Measurements from ENCODE around the gene DCN. TPM values are rescaled to one million over a fixed set of nuclear protein-coding genes. Genes with fewer than 3 reads are reported as not detected.
A peak's percentile ranks its signal among the peaks of the same experiment; 100 is the strongest.

DCN gene
- total RNA-seq, 2 donors from 2014 or later, result 301 to 314 TPM

DNA sequence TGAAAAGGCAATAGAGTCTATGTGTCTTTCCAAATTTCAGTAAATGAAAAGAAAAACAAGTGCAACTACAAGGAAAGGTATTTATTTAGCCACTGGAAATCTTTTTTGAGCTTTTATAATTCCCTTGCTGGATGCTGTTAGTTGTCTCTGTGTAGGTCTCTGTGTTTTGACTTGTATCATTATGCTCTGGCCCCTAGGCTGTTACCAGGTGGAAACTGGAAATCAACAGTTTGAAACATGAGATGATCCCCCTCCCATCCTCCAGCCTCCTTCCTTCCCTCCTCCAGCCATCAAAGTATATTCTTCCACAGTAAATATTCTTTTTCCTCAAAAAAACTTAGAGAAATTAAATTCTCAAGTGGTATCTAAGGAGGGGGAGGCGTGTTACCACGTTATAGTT lies 934 bp upstream of the DCN start:
- Histone ChIP-seq H3K4me1 (no peaks in the 10 kb centered on the region), H3K27ac (no peak overlapping the region), H3K4me3 (no peak overlapping the region), H3K36me3 (replicated peaks in 1 of 2; ENCODE audit: insufficient read depth in 1 of 2, low read depth in 2 of 2) (no peaks in the 10 kb centered on the region), H3K27me3 (no peaks in the 10 kb centered on the region), H3K9me3 (no peaks in the 10 kb centered on the region)
- no peak for TF ChIP-seq POLR2A (IDR thresholded peaks at IDR 0.05)
- TF ChIP-seq, protein P1, sequence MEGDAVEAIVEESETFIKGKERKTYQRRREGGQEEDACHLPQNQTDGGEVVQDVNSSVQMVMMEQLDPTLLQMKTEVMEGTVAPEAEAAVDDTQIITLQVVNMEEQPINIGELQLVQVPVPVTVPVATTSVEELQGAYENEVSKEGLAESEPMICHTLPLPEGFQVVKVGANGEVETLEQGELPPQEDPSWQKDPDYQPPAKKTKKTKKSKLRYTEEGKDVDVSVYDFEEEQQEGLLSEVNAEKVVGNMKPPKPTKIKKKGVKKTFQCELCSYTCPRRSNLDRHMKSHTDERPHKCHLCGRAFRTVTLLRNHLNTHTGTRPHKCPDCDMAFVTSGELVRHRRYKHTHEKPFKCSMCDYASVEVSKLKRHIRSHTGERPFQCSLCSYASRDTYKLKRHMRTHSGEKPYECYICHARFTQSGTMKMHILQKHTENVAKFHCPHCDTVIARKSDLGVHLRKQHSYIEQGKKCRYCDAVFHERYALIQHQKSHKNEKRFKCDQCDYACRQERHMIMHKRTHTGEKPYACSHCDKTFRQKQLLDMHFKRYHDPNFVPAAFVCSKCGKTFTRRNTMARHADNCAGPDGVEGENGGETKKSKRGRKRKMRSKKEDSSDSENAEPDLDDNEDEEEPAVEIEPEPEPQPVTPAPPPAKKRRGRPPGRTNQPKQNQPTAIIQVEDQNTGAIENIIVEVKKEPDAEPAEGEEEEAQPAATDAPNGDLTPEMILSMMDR (IDR thresholded peaks at IDR 0.05), result no peak
- WGBS, 2 donors, result 53 to 57% methylated on average over 2 of the region's 2 CpGs
- no peak for DNase-seq
- intact Hi-C loops (cut with DNase I), result no loop called here
- ATAC-seq, result no peak

DNA sequence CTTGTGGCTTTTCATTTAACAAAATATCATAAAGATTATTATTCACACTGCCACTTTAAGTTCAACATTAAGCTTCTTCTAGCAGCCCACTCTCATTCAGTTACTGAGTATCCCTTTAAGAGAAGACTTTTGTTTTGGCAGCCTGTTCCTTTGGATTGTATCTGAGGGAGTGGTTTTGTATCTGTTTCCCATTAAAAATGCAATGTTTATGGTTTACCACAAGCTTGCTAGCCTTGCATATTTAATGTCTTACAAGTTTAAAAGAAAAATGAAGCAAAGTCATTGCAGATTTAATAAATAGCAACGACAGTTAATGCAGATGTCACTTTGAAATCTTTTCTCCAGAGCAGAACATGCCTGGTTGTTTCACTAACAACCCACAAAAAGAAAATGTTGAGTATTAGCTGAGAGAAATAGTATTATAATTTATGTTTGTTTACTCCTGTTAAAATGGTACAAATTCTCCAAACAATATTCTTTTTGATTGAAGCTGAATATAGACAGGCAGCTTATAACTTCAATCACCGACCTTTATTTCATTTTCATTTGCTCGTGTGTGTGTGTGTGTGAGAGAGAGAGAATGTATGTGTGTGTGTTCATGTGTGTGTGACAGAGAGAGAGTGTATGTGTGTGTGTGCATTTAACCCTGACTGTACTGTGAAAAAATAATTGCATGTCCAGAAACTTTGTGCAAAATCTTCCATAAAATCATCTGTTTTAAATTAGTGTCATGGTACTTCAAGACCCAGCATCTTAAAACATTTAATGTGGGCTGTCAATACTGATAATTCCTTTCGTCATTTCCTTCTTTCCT lies 1.8 kb downstream of the DCN start:
- Histone ChIP-seq H3K4me1 (no peaks in the 10 kb centered on the region), H3K9me3 (no peaks in the 10 kb centered on the region), H3K27ac (peak overlapping the region in 1 of 4 donors; percentile 3), H3K4me3 (no peak overlapping the region), H3K27me3 (no peaks in the 10 kb centered on the region), H3K36me3 (replicated peaks in 1 of 2; ENCODE audit: insufficient read depth in 1 of 2, low read depth in 2 of 2) (no peaks in the 10 kb centered on the region)
- no peak for DNase-seq
- 15 to 22% methylated on average over 4 of the region's 4 CpGs for WGBS, 2 donors
- TF ChIP-seq, protein P1 (IDR thresholded peaks at IDR 0.05), result no peak
- no peak for TF ChIP-seq POLR2A (IDR thresholded peaks at IDR 0.05)
- intact Hi-C loops (cut with DNase I), result no loop called here
- no peak for ATAC-seq

DNA sequence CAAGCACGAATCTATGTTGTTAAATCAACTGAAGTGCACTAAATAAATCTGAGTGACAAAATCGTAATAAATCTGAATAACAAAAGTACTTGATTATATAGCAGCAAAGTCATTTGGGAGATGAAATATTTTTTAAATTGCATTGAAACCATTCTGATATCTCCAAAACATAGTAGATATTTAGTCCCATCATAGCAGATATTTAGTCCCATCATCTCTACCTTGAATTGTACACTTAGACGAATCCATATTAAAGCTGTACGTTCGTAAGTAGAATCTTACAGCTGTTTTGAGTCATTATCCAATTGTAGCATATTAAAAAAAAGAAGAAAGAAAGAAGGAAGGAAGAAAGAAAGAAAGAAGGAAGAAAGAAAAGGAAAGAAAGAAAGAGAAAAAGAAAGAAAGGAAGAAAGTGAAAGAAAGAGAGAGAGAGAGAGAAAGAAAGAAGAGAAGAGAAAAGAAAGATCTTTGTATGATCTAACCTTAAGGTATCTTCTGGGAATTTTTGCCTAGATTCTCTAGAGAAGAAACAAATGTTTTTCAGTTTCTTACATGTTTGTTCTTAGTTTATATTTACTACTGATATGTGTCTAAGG lies 2.6 kb downstream of the DCN start:
- no peaks in the 10 kb centered on the region for H3K36me3 ChIP-seq (replicated peaks in 1 of 2; ENCODE audit: insufficient read depth in 1 of 2, low read depth in 2 of 2)
- no peaks in the 10 kb centered on the region for H3K27me3 ChIP-seq
- intact Hi-C loops (cut with DNase I), result loop anchor here (10.0 kb wide), 1 partner anchor 165 kb away; no protein-coding TSS in a partner anchor
- TF ChIP-seq POLR2A (IDR thresholded peaks at IDR 0.05), result no peak
- TF ChIP-seq, protein P1 (IDR thresholded peaks at IDR 0.05), result no peak
- ATAC-seq (no peak), DNase-seq (no peak)
- peak overlapping the region in 1 of 4 donors; percentile 11 for H3K27ac ChIP-seq
- 65 to 66% methylated on average over 5 of the region's 5 CpGs for WGBS, 2 donors
- no peaks in the 10 kb centered on the region for H3K9me3 ChIP-seq
- no peak overlapping the region for H3K4me3 ChIP-seq
- H3K4me1 ChIP-seq, result no peaks in the 10 kb centered on the region

DNA sequence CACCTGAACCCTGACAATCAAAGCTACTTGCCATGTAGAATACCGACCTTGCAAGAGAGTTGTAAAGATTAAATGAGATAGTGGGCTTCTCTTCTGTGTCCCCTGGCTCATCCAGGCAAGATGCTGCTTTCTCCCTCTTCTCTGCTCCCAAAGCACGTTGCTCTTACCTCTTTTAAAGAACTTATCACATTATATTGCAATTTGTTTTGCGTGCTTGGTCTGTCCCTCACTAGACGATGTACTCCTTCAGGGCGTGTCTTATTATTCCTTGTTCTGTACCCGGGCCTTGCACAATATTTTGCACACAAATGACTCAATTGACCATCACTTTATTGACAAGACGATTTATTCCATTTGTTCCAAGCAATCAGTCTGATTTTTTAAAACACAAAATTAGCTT lies 3.3 kb downstream of the DCN start:
- TF ChIP-seq POLR2A (IDR thresholded peaks at IDR 0.05), result peak in 1 of 3 donors; percentile 11
- TF ChIP-seq, protein P1 (IDR thresholded peaks at IDR 0.05), result no peak
- 63 to 67% methylated on average over 7 of the region's 7 CpGs for WGBS, 2 donors
- Histone ChIP-seq H3K27ac (peak overlapping the region in 1 of 4 donors; percentile 1), H3K36me3 (replicated peaks in 1 of 2; ENCODE audit: insufficient read depth in 1 of 2, low read depth in 2 of 2) (no peaks in the 10 kb centered on the region), H3K27me3 (no peaks in the 10 kb centered on the region), H3K4me3 (no peak overlapping the region), H3K4me1 (no peaks in the 10 kb centered on the region), H3K9me3 (no peaks in the 10 kb centered on the region)
- ATAC-seq (no peak), DNase-seq (peak in 1 of 4 donors; percentile 11)
- intact Hi-C loops (cut with DNase I), result loop anchor here (10.0 kb wide), 1 partner anchor 165 kb away; no protein-coding TSS in a partner anchor
